Dermis blood vessel endothelial cell (primary cell): ENCODE results near the gene OTOG. TPM values are rescaled to one million over a fixed set of nuclear protein-coding genes. Genes with fewer than 3 reads are reported as not detected.

Experiments
- DNase-seq: peaks from one replicate; pipeline ENCODE4 v3.0.0; 2010
- total RNA-seq: library from RNA; depleted of rRNA; stranded (reverse); fragments of >200 nt; gene quantifications from 2 replicates; pipeline ENCODE4 v1.2.3, GENCODE V29; 2014

OTOG gene
- total RNA-seq, 1 donor from 2014 or later = not detected

DNA sequence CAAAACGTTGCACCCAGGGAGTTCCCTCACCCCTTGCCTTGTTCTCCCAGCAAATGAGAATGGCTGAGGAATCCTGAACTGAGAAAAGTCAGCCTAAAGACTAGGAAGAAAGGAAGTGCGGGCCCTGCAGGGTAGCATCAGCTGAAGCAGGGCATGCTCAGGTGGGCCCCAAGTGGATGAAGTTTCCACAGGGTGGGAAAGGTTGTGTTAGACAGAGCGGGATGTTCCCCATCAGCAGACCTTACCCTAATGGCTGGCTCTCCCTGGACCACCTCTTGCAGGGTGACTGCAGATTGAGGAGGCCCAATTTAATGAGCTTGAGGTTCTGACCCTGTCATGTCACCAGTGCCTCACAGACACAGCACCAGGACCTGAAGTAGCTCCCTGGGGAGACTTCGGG lies 90.8 kb downstream of the OTOG start:
- DNase-seq = no peak

- DNase-seq = no peak
These were observed 91.3 kb downstream of the OTOG start for GRCh38 chr11:17638311-17638710.

- DNase-seq = no peak
These were observed 92.0 kb downstream of the OTOG start for GRCh38 chr11:17639091-17639490.

DNA sequence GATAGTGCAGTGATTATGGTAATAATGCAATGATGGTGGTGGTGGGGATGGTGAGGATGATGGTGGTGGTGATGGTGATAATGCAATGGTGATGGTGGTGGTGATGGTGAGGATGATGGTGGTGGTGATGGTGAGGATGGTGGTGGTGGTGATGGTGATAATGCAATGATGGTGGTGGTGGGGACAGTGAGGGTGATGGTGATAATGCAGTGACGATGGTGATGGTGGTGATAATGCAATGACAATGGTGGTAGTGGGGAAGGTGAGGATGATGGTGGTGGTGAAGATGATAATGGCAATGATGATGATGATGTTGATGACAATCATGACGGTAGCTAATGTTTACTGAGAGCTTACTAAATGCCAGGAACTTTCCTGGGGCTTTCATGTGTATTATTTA lies 92.7 kb downstream of the OTOG start:
- DNase-seq = no peak

- DNase-seq = no peak
These were observed 93.6 kb downstream of the OTOG start for GRCh38 chr11:17640493-17641164.

GRCh38 chr11:17641792-17642350 lies 94.8 kb downstream of the OTOG start:
- no peak for DNase-seq

DNA sequence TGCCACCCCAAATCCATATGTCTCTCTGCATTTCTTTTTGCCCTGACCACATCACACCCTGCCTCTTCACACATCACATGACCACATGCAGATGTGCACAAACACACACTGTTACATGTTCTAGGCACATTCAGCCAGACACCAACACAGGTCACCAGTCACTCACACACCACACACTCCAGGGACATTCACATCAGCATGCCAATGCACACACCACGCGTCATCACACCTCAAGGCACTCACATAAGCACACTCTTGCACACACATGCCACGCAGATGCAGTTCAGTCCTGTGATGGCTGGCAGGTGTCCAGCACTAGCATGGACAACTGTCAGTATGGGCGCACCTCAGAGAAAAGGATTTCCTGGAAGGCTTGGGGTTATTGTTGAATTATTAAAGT lies 95.3 kb downstream of the OTOG start:
- no peak for DNase-seq

- no peak for DNase-seq
These were observed 95.9 kb downstream of the OTOG start for GRCh38 chr11:17642980-17643379.

DNA sequence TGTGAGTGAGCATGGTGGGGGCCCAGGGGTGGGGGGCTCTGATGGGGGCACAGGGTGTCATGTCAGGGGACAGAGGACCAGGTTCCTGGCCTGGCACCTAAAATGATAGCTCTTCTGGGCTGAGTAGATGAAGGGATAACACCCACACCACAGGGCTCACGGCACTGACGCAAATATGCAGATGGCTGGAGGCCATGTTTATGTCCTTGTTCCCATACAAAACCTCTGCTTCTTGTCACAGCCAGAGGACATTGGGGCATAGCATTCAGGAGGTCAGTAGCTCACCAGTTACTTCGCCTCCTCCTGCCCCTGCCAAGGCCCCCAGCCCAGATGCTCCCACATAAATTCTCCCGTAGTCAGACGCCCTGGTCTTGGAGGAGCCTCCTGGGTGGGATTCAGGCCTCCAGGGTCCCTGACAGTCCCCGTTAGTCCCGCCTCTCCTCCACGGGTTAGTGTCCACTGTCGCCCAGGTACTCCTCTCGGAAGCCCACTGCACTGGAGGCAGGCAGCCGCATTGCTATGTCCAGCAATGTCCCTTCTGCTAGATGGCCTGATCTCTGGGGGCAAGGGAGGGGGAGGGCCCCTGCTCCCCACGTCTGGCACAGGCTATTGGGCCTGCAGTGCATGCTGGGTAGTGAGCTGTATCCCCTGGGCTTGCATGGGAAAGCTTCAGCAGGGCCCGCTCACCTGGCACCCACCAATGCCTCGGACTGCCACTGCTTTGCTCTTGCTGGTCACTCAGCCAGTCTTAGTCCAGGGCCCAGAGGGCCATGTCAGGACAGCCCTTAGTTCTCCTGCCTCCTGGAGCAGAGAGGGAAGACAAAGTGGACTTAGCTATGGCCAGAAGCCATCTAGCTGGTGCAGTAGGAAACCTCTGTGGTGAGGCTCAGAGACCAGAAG lies 96.7 kb downstream of the OTOG start:
- no peak for DNase-seq

GRCh38 chr11:17645190-17645970 lies 98.3 kb downstream of the OTOG start:
- DNase-seq = no peak

- DNase-seq = no peak
These were observed 99.5 kb downstream of the OTOG start for GRCh38 chr11:17646451-17647145.

DNA sequence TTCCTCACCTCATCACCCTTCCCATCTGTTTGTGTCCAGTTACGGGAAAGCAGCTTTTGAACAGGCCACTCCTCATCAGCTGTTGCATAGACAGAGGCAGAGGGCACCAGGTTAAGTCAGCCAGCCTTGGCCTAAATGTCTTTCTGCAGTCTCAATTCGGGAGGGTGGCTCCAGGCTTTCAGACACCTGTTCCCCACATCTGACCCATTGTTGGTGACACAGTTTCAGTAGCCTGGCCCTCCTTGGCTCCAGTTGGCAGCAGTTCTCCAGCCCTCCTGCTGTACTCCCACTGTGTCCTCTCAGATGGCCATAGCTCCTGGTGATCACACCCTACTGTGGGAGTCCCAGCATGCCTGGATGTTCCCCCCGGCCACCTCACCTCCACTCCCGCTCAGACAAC lies 101.5 kb downstream of the OTOG start:
- DNase-seq = no peak

DNA sequence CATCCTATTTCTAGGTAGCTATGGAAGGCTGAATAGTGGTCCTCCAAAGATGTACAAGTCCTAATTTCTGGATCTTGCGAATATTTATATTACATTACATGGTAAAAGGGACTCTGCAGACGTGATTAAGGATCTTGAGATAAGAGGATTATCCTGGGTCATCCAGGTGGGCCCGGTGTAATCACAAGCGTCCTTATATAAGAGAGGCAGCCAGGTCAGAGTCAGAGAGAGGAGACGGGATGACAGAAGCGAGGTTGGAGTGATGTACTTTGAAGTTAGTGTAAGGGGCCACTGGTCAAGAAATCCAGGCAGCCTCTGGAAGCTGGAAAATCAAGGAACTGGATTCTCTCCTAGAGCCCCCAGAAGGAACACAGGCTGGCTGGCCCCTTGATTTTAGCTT lies 102.2 kb downstream of the OTOG start:
- DNase-seq = no peak

DNA sequence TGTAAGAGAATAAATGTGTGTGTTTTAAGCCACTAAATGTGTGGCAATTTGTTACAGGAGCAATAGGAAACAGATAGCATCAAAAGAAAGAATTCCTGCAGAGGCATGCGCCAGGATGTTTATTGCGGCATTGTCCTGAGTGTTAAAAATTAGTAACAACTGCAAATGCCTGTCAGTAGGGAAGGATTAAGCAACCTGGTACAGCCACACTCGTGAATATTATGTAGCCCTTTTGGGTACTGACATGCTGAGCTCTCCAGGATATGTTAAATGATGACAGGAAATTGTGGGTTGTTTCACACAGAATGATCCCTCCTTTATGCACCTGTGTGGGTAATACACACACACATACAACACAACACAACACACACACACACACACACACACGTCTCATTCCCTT lies 102.6 kb downstream of the OTOG start:
- peak; percentile 5 for DNase-seq

- DNase-seq = peak; percentile 32
These were observed 103.3 kb downstream of the OTOG start for GRCh38 chr11:17650127-17650911.

GRCh38 chr11:17651061-17651460 lies 104.0 kb downstream of the OTOG start:
- DNase-seq = no peak

DNA sequence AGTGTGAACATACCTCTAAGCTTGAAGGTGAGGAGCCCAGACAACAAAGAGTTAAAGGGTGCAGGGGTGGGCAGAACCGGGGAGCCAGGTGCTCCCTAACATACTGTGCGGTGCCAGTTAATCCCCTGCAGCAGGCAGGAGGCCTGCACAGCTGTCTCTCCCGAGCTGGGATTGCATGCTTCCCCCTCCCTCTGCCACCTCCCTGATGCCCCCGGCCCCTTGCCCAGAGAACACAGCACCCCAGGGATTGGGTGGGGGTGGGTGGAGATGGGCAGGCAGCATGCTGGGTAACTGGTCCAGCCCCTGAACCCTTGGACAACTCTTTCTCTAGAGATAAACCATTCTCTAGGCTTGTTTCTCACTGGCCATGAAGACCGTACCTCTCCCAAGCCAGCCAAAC lies 104.6 kb downstream of the OTOG start:
- no peak for DNase-seq

GRCh38 chr11:17652556-17652955 lies 105.5 kb downstream of the OTOG start:
- no peak for DNase-seq

GRCh38 chr11:17653611-17654010 lies 106.6 kb downstream of the OTOG start:
- no peak for DNase-seq

GRCh38 chr11:17655682-17656081 lies 108.6 kb downstream of the OTOG start:
- DNase-seq = no peak

- no peak for DNase-seq
These were observed 111.2 kb downstream of the OTOG start for GRCh38 chr11:17658211-17658610.

DNA sequence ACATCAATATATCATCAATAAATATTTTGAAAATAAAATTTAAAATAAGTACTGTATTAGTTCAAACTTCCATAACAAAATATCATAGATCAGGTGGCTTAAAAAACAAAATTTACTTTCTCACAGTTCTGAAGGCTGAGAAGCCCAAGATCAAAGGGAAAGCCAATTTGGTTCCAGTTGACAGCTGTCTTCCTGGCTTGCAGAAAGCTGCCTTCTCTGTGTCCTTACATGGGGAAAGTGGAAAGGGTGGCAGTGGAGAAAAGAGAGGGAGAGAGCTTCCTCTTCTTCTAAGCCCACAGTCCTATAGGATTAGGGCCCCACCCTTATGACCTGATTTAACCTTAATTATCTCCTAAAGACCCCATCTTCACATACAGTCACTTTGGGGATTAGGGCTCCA lies 121.1 kb downstream of the OTOG start:
- DNase-seq = no peak
